Activated CD8-positive, alpha-beta memory T cell treated with anti-CD3 and anti-CD28 coated beads, Interleukin-2, amount 50 U/mL, for 48 hours (primary cell): ENCODE measurements around the gene MAOB.

Experiments used
- DNase-seq: peaks from one replicate; pipeline ENCODE4 v3.0.0-alpha.2; 2020

Gene MAOB

DNA sequence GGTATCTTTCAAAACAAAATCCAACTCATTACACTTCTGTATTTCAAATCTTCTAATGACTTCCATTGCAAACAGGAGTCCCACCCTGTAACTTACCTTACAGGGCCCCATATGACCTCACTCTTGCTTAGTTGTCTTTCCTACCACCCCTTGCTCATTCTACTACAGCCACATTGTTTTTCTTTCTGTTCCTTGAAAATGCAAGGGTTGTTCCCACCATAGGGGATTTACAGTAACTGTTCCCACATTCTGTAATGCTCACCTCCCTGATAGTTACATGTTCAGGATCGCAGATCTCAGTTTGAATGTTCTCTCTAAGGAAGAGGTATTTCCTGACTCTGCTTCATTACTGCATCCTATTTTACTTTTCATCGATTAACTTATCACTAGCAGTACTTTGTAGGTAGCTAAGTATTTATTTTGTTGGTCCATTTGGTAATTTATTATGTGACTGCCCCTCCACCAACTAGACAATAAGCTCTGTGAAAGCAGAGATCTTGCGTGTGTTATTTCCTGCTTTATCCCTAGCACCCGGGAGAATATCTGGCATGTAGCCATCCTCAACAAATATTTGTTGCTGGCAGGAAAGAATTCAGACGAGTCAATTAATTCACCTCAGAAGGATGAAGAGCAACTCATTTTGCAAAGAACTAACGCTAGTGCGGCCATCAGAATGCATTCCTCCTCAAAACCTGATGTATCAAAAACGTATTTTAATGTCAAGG, 21.4 kb downstream of the MAOB start:
- no peak for DNase-seq

DNA sequence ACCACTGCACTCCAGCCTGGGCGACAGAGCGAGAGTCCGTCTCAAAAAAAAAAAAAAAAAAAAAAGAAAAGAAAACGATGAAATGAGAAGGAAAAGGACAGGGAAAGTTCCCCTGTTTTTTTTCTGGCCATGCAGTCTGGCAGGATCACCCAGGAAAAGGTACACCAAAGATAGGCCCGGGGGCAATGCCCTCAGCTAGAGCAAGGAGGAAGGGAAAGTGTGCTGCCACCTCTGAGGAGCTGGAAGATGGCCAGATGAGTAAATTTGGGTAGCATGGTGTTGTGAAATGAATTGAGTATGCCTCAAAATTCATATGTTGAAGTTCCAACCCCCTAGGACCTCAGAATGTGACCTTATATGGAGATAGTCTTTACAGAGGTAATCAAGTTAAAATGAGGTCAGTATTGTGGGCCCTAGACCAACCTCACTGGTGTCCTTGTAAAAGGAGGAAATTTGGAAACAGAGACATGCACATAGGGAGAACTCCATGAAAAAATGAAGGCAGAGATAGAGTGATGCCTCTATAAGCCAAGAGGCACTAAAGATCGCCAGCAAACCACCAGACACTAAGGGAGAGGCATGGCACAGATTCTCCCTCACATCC, 28.9 kb downstream of the MAOB start:
- no peak for DNase-seq

DNA sequence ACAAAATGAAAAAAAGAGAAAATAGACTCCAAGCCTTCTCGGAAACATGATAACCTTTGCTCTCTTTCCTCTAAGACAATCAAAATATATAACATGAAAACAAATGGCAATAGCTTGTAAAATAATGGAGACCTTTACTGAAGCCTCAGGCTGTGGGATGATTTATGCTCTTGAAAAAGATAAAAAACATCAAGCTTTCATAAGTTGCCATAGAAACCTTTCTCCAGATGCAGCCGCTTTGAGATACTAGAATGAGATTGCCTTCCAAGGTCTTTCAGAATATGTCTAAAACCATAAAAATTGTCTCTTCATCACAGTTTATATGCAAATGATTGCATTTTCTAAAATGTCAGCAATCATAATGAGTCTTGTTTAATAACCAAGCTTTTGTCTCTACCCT, 31.6 kb downstream of the MAOB start:
- no peak for DNase-seq

DNA sequence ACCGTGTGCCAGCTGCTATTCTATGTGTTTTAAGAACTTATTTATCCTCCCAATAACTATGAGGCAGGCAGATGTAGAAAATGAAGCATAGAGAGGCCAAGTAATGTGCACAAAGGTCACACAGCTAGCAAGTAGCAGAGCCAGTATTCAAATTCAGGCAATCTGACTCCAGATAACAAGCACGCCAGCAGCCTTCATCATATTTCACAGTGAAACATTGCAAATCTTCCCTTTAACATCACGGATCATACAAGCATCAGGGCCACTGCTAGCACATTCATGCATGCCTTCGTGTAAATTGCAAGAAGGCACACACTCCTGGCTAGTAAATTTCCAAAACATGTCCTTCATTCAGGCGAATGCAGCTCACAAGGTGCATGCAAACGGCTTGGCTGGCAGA, 33.1 kb downstream of the MAOB start:
- no peak for DNase-seq

DNA sequence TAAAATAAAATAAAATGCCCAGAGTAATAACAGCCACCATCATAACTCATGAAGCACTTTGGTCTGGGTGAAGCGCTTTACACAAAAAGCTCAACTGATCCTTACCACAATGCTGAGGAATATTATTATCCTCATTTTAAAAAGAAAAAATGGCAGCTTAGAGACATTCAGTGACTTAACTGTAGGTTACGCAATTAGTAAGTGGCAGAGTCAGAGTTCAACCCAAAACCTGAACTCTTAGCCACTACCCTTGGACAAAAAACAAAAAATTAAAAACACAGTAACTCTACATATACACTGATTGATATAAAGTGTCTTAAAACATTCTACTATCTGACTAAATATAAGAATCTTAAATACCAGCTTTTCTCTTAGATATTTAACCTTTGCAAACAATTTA, 34.9 kb downstream of the MAOB start:
- DNase-seq = no peak

DNA sequence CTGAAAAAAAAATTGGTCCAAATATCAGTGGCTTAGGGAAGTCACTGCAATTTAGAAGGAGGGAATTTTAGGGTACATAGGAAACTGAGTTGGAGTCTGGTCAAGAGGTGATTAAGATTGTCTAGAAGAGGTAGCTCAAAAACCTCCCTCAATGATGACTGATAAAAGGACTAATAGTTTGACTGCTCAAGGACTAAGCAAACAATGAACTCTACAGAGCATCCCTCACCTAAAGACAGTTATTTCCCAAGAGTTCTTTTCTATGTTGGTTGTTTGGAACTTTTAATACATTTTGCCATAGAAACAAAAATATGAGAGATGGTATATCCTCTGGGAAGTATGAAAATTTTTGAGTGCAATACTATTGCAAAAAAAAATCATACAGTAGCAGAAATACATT, 35.7 kb downstream of the MAOB start:
- DNase-seq = no peak

DNA sequence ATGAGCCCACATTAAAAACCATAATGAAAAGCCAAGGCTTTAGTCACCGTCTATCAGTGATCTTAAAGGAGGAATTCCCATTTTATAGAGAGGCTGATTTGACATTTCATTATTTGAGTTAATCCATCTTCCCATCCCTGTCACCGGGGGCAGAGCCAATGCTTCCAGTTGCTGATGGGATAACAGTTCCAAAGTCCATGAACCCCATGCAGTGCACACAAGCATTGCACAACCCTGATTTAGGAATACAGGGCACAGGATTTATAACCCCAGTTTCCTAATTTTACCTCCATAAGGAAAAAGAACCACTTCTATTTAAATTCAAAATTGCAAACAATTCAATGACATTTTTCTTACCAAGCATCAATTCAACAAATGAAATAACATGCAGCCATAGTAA, 36.5 kb downstream of the MAOB start:
- DNase-seq = no peak

DNA sequence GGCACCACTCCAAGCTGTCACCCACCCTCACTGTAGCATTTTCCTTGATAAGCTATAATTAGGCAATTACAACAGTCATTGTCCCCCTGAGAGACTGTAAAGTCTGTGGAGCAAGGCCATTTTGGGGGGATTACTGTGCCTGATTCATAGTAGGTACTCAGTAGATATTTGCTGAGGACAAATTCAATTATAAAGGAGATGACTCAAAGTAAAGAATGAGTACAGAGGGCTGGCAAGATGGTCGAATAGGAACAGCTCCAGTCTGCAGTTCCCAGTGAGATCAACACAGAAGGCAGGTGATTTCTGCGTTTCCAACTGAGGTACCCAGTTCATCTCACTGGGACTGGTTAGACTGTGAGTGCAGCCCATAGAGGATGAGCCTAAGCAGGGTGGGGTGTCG, 42.0 kb downstream of the MAOB start:
- no peak for DNase-seq

DNA sequence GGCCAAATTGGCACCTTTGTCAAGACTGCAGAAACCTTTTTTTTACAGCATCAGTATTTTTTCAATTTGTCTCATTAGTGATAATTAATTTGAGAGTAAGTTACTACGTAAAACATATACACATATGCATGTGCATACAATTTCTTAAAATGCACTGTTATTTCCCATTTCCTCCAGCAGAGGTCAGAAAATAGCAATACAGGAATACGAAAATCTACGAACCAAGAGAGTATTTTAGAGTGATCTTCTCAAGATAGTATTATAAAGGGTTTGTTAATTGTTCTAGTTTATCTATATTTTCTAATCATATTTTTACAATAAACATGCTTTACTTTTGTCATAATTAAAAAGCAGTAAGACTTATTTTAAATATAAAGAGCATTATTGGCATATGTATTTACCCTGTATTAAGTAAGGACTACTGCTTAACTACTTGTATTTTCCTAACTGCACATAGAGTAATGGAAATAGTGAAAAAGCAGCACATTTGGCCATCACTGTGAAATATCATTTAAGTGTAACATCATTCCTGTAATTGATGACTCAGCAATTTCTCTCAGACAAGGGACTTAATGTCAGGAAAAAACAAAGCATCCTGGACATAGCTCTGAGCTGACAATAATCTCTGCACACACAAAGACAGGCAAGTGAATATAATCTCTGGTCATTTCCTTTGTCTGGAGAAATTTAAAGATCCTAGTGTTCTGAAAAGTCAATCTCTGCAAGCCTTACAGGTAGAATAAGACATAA, 45.6 kb downstream of the MAOB start:
- no peak for DNase-seq

DNA sequence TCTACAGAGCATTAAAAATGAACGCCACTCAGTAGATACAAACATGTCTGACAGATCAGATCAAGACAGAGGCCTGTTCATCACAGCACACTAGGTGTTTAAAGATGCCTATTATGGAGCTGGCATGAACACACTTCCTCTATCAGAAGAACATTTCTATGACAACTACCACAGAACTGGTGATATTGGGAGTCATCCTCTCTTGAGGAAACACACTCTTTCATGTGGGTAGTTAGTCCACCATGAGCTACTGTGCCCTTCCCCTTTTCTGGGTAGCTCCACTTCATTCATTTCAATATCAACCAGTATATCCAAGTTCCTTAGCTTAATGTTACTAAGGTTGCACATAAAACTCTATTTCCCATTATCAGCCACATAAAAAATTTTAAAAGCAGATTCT, 46.7 kb downstream of the MAOB start:
- DNase-seq = no peak

DNA sequence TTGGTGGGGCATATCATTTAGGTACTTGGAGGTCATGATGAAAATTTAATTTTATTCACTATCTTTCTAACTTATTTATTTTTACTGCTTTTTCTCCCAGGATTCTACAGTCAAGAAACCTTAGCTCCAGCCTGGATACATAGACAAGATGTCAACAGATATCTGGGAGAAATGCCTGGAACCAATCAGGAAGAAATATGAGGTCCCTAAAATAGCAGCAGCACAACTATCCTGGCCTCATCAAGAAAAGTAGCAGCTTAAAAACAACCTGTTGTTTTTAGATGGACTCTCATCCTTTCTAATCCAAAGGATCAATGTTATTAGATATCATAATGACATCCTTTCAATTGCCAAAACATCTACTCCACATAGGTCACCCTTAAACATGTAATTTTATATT, 54.5 kb downstream of the MAOB start:
- DNase-seq = no peak

DNA sequence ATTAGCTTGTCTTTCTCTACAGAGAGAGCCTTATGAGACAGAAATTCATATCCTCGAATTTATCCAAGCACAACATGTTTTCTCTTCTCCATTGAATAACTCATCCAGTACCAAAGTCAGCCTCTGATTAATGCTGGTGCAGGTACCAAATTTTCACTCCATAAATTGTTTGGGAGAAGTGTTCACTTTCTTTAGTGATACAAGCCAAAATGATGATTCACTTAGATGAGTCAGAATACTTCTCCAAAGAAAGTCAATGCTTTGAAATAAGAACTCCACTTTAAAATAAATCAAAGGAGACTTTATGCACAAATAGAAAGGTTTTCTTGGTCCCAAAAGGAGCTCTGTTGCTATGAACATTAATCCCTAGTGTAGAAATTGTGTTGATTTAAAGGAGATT, 60.2 kb downstream of the MAOB start:
- no peak for DNase-seq

DNA sequence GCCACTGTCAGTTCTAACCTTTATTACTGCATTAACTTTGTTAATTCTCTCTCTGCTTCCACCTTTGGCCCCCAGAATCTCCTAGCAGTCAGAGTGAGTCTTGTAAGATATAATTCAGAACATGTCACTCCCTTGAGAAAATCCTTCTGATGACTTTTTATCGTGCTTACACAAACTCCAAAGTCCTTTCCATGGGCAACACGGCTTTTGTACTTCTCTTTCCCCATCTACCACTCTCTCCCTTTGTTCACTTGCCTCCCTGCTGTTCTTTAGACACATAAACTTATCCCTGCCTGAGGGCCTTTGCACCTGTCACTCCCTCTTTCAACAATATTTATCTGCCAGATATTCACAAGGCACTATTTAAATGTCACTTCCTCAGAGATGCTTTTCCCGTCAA, 64.8 kb downstream of the MAOB start:
- no peak for DNase-seq

DNA sequence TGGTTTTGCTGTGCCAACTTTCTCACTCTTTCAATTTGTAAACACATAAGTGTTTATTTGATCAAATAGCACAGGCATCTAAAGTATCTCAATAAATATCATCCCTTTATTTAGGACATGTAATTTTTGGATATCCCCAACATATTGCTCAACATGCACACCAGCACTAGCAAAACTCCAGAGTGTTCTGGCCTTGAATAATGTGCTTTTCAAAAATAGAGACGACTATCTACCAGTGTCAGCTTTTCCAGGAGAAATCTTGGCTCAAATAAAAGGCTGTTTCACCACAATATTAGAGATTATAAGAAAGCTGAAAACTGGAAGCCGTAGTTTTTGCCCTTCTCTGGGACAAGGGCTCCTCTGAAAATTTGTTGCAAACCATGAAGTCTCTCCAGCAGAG, 67.0 kb downstream of the MAOB start:
- DNase-seq = no peak

DNA sequence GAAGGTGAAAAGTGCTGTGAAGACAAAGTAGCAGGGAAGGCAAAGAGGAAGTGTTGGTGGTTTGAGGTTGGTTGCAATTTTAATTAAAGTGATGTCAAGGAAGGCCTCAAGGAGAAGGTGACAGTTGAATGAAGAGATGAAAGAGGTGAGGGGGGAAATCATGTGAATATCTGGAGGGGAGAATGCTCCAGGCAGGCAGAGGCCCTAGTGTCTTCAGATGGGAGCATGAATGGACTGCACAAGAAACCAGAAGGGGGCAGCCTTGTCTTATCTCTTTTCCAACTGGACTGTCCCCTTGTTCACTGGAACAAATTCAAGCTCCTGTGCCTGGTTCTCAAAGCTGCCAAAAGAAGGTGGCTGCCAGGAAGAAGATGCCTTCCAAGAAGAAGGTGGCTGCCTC, 68.4 kb downstream of the MAOB start:
- DNase-seq = no peak

DNA sequence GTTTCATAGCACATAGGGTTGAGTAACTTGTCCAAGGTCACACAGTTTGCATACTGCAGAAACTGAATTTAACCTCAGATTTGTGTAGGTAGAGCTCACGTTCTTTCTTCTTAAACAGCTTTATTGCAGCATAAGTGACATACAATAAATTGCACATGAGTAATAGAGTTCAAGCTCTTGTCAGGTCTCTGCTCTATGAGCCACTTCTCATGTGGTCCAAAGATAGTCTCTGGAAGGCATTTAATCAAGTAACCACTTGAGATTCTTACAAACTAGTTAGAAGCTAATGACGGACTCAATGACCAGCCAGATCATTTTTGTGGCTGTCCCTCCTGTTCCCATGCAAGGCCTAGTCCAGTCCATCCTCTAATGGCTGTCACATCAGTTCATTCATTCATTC, 68.9 kb downstream of the MAOB start:
- no peak for DNase-seq

DNA sequence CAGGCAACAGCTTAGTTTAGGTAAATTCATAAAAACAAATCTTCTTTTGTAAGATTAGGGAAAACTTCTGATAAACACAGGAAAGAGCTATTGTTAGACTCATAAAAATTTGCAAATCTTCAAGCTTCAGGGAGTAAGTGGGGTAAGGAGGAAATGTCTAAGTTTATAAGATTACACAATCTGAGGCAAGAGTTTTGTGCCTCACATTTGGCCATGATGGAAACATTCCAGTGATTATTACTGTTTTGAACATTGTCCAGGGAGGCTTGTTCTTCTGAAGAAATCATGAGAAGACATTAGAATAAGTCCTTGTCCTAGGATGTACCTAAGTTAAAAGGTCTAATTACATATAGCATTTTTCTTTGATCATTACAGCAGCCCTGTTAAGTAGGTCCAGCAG, 72.8 kb downstream of the MAOB start:
- no peak for DNase-seq

DNA sequence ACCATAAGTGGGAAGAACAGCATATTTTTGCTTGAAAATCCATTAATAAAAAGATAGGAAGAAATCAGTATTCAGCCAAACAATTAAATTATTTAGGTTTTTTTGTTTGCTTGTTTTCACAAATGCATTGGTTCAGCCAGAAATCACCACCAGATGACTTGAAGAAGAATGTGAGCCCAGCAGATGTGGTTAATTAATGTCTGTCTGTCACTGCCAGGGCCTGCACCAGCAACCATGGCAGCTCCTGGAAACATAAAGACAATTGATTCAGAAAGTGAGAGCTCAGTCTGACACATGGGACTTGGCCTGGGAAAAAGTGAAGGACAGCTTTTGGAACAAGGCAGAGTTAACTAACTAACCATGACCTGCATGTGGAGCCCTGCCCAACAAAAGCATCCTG, 74.0 kb downstream of the MAOB start:
- DNase-seq = no peak

DNA sequence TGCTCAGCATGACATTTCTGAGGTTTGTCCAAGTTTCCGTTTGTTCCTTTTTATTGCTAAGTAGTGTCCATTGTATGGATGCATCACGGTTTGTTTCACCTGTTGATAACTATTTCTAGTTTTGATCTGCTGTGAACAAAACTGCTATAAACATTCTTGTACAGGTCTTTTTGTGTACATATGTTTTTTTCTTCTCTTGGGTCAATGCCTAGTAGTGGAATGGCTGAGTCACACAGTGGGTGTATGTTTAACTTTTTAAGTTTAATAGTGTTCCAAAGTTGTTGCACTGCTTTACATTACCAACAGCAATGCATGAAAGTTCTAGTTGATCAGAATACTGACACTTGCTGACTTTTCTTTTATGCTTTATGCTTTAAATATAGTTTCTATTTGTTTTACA, 76.7 kb downstream of the MAOB start:
- DNase-seq = no peak

DNA sequence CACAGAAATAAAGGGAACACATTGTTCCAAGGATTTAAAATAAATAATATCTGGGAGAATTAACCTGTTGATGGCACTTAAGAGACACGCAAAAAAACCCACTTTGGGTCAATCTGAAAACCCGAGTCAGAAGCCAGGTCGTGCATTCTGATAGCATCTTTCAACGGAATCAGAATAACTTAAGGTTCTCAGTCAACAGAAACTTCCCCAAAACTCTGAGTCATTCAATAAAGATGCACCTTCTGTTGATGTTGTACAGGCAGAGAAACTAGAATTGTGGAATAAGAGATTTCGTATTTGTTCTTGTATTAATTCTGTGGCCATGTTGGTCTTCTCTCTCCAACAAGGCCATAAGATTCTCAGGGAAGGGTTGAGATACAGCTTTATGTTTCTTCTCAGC, 78.2 kb downstream of the MAOB start:
- DNase-seq = no peak

DNA sequence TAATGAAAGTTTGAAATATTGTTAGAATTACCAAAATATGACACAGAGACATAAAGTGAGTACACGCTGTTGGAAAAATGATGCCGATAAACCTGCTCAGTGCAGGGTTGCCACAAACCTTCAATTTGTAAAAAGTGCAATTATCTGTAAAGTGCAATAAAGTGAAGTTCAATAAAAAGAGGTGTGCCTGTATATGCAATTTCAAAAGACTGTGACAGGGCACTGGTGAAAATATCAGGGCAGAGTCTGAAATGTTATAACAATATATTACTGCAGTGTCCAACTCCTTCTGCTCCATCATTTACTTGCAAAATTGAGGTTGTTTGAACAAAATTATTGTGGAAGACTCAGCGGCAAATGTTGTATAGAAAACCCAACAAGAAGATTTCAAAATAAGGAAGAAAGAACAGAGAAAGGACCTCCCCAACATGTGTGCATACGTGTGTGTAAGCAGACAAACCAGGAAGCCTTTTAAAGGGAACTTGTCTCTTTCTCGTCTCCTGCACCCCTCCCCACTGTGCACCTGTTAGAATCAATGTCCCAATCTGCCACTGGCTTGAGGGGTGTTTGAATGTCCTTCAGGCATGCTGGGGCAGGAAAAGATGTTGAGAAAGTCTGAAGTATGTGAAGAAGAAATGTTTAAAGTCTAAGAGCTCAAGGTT, 96.2 kb downstream of the MAOB start:
- DNase-seq = no peak

DNA sequence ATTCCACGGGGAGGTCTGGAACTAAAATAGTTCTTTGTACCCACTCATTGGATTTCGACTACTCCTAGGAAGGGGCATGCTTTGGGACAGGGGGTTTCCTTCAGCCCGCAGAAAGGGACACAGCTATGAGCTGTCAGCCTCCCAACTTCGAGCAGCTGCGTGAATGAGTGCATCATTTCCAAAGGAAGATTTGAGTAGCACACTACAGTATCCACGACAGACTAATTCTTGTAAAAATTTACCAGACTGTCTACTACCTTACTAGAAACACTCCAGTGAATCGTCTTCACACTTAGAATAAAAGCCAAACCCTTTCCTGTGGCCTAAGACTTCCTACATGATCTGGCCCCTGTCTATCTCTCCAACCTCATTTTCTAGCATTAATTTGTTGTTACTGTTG, 124.2 kb downstream of the MAOB start:
- no peak for DNase-seq

DNA sequence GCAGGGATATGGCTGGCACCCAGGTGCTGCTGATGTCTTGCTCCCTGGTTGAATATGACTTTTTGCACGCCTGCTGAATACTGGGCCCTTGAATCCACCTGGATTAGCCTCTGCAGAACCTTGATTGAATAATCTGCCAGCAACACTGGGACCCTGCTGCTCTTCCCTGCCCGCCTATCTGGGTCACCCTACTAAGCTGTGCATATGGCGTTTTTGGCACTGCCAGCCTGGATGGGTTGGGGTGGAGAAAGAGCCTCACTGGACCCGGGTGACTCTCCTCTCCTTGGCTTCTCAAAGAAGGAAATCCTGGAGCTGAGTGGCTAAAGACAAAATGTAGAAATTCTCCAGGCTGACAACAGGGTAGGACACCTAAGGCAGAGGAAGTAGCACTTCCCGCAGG, 126.2 kb downstream of the MAOB start:
- no peak for DNase-seq

DNA sequence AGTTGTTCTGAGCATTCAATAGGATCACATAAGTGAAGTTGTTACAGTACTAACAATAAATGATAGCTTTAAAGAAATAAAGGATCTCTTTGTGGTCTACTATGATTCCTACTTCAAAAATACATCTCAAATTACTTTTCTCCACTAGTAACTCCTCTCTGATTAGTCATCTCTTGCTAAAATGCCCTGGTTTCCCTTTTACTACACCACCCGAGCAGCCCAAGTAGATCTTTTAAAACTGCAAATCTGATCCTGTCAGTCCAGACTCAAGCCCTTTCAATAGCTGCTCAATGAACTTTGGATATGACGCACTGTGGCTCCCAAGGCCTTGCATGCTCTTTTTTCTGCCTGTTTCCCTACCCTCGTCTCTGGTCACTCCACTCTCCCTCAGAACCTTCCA, 128.6 kb downstream of the MAOB start:
- no peak for DNase-seq
